ENCODE measurements around the gene PTCHD1.
A peak's percentile ranks its signal among the peaks of the same experiment; 100 is the strongest.

Gene PTCHD1

DNA sequence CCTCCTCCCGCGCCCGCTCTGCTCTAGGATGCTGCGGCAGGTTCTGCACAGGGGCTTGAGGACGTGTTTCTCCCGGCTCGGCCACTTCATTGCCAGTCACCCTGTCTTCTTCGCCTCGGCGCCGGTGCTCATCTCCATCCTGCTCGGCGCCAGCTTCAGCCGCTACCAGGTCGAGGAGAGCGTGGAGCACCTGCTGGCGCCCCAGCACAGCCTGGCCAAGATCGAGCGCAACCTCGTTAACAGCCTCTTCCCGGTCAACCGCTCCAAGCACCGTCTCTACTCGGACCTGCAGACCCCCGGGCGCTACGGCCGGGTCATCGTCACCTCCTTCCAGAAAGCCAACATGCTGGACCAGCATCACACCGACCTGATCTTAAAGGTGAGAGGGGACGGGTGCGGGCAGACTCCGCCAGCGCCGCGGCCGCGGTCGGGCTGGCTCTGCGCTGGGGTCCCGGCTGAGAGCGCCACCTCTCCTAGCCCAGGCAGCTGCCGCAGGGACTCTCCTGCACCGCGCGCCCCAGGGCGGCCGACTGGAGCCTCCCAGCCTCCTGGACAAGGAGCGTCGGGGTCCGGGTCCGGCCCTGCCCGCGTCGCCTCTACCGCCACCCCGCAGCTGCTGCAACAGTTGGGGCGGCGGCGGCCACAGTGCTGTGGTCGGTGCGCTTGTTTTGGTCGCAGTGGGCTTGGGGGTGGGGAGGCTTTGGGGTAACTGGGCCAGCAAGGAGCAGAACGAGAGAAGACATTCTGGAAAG is at the start of gene PTCHD1:
TSS of gene PTCHD1 (plus strand) at position 2 of the 752 bp plus-strand sequence. CDS start at position 29, 27 bp downstream.
- no peak for DNase-seq

DNA sequence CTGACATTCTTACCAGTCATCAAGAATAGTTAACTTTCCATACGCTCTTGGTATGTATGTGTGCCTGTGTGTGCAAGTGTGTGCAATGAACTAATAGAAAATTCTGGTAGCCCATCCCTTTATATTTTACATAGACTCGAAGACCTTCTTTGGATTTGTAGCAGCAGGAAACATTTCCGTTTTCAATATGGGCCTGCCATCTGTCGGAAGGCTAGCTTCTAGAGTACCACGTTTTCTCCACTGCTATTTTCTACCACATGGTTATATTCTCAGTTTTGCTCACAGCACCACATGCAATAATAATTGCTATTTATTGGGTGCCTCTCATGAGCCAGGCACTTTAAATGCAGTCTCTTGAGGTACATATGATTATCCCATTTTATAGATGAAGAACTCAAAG is 47.9 kb upstream of the PTCHD1 start:
- DNase-seq: no peak

DNA sequence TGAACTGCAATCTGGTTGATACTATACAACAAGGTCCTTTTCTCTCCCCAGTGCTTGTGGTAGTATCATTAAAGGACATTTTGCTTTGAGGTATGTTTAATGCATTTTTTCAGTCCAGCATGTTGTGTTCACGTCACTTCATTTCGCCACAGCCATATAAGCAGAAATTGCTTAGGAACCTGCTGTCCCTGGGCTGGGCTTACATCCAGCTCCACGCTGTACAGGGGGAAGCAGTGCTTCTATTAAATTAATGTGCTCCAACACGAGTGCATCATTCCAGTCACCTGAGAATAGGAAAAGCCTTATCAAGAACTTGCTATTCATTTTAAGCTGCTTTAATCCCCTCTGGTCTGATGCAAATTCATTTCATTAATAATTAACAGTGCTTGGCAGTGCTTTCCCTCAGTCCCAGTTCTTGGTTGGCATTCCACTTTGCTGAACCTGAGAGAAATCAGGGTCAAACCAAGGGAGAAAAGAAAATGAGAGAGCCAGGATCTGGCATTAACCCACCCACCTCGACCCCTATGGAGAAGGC is 47.4 kb upstream of the PTCHD1 start:
- no peak for DNase-seq

DNA sequence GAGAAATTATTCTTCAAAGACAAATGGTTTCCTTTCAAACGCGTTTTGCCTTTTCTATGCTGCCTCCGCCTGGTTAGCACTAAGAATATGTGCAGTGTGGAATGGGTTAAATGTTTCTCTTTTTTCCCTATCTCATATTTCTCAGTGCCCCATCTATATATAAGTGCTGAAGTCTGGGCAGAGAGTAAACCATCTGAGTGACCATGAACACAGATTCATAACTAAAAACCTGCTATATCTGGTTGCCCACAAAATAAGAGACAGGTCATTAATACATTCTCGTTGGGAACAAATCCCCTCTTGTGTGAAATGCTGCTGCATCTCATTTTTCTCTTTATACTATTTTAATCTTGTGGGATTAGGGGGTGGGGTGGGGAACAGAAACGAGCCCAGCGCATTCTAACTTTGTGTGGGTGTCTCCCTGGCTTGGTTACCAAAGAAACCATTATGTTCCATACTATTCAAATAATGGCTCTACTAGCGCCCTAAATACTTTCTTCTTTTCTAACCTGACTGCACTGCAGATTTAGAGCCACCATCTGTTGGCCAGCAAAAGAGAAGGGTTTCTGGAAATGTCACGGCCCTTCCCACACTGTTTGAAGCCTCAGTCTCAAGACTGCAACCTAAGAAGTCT is 42.2 kb upstream of the PTCHD1 start:
- DNase-seq: no peak

DNA sequence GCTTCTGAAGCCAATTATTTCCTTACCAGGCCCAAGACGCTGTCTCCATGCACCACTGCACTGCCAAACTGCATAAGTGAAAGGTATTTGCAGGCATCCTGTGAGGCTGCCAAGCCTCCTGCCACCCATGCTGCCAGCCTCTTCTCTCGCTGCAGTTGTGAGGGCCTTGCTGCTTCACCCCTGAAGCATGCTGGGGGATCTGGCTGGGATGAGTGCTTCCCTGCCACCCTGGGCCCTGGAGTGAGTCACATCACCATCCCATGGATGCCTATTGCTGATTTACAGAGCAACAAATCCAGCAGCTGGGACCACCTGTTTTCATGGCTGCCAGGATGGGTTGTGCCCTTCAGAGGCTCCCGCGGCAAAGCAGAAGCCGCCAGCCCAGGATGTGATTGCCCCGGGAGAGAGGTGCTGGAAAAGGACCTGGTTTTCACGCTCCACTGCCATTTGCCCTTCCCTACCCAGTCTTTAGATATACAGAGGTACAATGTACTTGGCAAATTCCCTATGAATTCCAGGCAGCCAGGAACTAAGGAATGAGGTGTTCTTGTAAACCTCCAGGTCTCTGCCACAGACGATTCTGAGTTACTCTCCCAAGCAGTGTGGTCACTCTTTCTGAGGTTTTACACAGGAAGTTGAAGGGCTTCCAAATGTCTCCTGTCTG is 41.5 kb upstream of the PTCHD1 start:
- DNase-seq: no peak

DNA sequence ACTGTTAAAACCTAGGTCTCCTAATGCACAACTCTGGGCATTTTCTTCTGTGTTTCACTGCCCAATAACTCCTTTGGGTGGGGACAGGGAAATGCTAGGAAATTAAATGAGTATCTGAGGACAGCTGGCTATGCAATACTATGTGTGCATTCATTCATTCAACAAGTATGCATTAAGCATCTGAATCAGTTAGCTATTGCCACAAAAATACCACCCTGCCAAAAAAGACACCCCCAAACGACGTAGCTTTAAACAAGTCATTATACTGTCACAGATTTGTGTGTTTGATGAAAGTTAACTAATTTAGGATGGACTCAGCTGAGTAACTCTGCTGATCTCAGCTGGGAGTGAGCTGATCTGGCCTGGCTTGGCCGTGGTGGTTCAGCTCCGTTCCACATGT is 29.8 kb upstream of the PTCHD1 start:
- no peak for DNase-seq

DNA sequence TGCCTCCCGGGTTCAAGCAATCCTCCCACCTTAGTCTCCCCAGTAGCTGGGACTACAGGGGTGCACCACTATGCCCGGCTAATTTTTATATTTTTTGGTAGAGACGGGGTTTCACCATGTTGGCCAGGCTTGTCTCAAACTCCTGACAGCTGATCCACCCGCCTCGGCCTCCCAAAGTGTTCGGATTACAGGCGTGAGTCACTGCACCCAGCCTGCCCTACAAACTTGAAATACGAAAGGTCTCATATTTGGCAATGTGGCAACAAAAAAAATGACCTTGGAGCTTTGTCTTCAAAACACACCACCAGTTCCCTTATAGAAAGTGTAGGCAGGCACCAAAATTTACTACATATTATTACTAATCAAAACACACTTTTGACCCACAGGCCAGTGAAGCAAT is 22.9 kb upstream of the PTCHD1 start:
- DNase-seq: no peak

DNA sequence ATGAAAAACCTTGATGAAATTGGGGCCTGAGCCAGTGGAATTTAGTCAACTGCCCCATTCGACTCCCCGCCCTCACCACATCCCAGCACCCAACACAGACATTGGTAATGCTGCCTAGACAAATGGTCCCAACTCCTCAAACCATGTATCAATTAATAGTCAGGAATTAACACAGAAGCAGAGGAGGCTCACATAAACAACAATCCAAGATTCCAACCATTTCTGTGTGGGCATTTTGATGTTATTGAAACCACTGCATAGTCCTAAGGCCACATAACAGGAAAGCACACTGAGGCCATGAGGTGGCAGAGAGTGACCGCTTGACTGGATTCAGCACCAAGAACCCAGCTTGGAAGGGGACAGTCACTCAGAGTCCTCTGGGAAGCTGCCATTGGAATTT is 22.5 kb upstream of the PTCHD1 start:
- DNase-seq: no peak

DNA sequence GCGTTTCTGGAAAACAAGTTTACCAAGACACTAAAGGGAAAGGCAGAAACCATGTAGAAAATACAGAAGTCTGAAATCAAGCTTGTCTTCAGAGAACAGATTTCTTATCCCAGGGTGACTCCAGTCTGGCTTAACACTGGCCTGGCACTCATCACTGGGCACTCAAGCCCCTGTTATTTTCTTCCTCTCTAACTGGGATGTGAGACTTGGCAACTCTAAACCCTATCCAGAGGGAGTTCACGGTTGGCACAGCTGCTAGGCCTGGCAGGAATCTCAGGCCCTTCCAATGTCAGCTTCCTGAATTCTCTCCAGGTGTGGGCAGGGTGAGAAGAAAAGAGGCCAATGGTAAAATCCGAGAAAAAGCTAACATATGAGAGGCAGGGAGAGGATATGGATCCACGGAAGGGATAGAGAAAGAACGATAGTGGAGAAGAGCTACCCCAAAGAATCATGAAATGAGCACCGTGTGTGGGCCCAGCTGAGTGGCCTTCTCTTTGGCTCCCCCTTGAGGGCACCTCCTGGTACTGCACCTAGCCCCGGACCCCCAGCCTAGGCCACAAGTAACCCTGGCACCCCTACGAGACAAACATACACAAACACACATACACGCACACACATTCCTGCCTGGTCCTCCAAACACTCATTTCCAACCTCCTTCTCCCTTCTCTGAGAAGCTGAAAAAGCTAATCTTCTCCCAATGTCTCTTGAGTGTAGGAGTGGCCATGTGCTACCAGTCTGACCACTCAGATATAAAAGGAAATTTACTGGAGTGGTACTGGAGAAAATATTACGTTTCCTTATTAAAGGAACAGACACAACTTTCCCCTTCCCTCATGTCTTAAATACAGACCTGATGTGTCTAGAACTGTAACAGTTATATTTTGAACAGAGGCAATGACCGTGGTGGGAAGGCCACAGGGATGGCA is 16.6 kb upstream of the PTCHD1 start:
- DNase-seq: peak in 1 of 2 donors; percentile 0

DNA sequence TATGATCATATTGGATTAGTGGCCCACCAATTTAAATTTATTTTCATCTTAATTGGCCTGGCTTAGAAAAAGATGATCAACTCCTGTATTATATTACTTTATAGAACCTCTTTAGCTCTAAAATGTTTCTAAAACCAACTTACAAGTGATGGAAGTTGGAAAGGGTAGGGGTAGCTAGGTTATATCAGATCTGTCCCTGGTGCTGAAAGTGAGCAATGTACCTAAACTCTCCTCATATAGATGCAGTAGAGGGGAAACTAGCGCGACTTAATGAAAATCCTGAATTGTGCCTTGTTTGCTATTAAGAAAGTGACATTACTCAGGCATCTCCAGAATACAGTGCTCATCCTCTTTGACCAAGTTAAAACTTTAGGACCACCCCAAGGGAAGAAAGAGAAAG is 7.5 kb upstream of the PTCHD1 start:
- no peak for DNase-seq

DNA sequence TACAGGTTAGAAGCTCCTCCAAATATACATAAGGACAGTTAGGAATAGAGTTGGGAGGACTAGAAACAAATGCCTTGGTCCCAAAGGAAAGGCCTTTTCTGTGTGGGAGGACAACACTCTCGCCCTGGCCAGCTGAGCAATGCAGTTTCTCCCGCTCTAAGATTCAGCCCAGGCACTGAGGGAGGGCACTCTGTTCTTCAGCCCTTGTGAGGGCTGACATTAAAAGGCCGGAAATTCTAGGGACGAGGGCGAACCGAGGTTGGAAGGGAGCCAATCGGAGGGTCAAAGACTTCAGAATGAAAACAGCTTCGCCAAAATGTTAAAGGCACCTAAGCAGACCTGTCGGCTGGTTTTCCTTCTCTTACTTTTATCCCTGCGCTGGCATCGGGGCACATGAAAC is 2.9 kb upstream of the PTCHD1 start:
- no peak for DNase-seq

DNA sequence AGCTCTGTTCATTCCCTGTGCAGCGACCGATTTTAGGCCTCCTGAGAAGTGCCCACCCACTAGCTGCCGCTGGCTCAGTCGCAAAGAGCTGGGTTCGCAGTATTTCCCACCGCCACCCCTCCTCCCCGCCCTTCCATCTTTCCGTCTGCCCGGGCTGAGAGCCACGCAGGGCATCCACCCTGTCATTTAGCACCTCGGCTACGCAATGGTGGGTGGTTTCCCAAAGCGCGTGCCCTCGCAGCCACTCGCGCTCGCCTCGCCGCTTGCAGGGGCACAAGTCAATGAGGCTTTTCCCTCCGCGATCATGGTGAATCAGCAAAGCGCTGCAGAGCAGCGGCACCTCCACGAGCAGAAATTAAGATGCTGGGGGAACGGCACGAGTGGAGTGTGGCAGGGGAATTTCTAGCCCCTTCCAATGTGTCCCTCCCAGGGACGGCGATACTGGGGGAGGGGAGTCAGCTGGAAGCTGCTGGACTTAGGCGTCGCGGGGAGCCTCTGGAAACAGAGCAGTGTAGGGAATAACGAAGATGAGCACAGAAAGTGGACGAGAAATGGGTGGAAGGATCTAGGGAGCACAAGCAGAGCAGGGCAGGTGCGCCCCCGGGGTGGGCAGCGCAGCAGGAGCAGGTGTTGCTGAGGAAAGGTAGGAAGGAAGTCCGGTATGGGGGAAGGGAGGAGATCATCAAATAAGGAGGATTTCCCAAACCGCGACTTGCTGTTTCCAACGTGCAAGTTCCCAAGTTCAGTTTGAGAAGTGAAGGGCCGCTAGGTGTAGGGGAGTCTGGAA is 2.4 kb upstream of the PTCHD1 start:
- DNase-seq: no peak

DNA sequence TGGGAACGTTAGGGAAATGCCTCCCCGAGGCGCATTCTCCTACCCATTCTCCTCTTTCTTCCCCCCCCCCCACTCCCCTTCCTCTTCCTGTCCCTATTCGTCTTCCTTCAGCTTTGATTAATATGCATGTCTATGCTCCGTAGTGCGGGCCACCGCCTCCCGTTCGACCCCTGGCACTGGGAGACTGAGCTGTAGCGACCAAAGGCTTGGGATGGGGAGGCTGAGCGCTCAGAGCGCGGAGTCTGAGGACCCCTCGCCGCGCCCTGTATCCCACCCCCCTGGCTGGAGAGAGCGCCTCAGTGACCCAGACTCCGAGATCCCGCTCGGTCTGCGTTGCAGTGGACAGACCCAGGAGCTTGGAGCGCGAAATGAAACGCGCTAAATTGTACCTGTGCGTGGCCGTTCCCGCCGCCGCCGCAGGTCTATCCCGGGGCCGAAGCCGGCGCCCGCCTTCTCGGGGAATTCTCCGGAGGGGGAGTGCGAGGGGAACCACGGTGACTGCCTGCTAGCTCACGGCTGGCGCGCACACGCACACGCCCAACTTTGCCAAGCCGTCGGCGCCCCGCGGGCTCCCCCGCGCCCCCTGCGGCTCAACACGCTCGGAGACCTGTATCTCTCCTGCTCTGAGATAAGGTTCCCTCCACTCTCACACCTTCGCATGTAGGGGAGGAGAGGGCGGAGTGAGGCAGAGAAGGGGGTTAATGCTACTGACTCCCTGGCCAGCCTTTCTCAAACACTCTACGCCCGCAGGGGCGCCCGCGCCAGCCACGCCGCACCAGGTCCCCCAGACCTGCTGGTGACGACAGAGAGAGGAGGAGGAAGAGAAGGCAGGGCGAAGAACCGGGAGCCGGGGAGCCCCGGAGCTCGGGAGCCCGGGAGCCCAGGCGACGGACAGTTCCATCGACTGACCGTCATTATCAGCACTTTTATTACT is 1.5 kb upstream of the PTCHD1 start:
- DNase-seq: no peak

DNA sequence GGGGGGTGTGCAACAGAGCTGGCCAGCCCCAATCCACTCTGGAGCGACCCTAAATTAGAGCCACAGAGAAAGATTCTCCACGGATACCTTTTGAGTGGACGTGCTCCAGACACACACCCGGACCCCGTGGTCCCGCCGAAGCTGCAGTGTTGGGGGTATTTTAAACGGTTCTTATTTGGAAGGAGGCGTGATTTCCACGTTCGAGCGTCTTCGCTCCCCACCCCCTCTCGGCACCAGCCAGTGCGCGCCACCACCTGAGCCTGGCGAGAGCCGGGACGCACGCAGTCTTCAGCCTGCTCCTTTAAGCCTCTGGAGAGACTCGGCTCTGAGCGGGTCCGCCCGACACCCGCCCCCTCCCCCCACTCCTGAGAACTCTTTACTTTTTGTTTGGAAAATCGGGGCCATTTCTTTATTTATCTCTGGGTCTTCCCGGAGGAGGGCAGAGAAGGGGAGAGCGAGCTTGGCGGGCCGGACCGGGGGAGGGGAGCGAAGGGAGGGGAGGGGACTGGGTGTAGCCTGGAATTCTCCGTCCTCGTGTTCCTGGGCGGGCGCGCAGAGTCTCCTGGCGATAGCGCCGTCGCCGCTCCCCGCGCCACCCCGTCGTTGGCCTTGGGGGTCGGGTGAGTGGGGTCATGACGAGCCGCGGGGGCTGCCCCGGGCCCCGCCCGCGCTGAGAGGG is 668 bp upstream of the PTCHD1 start:
- DNase-seq: no peak

DNA sequence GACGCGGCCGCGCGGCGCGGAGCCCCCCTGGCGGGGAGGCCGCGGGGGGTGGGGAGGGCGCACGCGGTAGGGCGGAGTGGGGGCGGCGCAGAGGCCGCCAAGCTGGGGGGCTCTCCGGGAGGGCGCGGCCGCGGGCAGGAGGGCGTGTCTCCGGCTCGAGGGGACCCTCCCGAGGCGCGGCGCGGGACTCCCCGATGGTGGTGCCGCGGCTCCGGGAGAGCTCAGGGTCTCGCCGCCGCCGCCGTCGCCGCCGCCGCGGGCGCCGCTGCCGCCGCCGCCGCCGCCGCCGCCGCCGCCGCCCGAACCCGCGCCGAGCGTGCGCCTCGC is 165 bp upstream of the PTCHD1 start:
- no peak for DNase-seq

DNA sequence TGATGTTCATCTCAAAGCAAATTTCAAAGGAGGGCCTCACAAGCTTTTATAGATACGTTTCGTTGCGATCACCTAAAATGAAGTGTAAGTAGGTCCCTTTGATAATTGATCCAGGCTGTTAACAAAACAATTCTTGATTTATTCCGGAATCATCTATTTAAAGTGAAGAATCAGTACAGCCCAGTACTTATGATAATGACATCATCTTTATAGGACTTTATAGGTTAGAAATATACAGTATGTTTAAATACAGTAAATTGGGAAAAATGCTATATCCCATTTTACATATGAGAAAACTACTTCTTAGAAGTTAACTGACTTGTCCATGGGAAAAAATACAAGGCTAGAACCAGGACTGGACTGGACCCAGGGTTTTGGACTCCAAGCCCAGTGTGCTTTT is 3.7 kb downstream of the PTCHD1 start:
- DNase-seq: no peak

DNA sequence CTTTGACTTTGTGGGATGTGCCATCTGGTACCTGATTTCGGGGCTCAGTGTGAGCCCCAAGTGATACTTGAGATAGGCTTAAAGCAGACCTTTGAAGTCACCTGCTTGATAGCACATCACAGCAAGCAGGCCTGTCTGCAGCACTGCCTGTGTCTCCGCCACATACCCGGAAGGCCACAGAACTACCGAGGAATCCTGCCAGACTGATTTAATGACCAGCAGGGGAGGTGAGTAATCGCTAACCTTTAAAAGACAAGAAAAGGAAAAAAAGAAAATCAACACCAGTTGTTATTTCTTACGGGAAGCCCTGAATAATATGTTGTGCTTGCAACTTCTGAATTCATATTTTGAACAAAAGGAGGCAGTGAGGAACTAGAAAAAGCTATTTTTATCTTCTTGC is 6.8 kb downstream of the PTCHD1 start:
- DNase-seq: no peak

DNA sequence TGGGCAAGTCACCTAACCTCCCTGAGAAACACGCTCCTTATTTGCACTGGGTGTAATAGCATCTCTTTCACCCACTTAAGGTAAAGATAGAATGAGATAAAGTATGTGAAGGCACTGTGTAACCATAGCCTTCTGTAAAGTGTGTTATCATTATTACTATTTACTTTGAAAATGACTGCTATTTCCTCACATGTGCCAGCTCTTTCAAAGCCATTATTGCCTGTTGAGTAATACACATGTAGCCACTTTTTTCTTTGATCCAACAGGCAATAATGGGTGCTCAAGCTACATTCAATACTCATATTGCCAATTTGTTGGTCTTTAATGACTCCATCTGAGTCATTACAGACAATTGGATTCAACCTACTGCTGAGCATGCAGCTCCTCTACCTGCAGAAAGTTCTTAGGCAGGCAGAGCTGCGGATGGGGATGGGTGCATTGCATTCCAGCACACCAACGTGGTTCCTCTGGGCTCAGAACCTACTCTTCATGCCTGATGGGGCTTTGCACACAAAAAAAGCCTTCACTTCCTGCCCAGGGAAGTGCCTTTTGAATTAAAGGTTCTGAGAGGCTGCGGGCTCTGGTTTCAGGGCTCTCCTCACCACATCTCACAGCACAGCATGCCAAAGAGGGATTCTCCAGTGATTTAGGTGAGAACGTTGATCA is 9.7 kb downstream of the PTCHD1 start:
- DNase-seq: no peak

DNA sequence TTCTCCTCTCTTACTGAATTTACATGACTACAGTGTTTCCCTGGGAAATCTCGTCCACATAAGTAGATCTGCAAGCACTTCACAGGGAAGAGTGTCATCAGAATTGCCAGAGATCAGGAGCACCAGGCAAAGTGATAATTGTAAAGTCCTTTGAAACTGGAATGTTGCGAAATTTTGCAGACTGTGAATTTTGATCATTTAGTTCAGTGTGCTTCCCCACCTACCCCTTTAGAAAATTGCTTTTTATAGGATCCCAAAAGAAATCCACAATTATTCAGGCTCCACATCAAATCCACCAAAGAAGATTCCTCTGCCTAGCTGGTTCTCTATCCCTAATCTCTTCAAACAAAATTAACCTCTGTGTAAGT is 10.2 kb downstream of the PTCHD1 start:
- no peak for DNase-seq

DNA sequence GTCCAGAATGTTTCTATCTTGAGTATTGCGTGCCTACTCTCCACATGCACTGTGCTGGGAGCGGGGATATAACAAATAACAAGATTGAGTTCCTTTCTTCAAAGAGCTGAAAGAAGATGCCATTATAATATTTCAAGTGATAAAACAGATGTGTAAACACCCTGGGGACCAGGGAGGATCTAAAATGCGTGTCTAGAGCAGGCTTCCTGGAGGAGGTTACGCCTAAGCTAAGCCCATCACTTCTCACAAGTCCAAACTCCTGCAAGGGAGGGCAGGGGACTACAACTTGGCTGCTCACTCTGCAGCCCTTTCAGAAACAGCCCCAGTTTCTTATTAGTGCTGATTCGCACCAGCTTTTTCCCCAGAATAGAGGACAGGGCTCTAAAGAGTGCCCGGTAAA is 21.5 kb downstream of the PTCHD1 start:
- DNase-seq: no peak
